RWPE1 (cell line): ENCODE data around the gene LMNTD1.

Source experiments
- CTCF ChIA-PET: fragments of 350-600 bp; sonication (Branson Sonifier 250); formaldehyde crosslinking; extraction: SDS; loops from one replicate; lab custom pipeline; 2021; lab: Yijun Ruan, JAX
- POLR2A ChIA-PET: fragments of 400-600 bp; formaldehyde crosslinking; extraction: SDS; loops from one replicate; lab custom pipeline; 2020; ENCODE audit warnings: antibody characterized with exemption; ENCODE audit not compliant: low non-redundant PET; lab: Yijun Ruan, JAX
- DNase-seq: peaks from one replicate; pipeline ENCODE4 v3.0.0; 2012; ENCODE audit warnings: low spot score
- H3K27ac ChIP-seq: fragments of 450-650 bp; 2 replicates; pipeline ENCODE4 v1.5.1; 2017
- TF ChIP-seq, protein P1 (sequence below): fragments of 450-650 bp; conservative IDR thresholded peaks from 2 replicates; pipeline ENCODE4 v1.5.1; 2017; ENCODE audit warnings: low read depth, mild to moderate bottlenecking

Gene LMNTD1

DNA sequence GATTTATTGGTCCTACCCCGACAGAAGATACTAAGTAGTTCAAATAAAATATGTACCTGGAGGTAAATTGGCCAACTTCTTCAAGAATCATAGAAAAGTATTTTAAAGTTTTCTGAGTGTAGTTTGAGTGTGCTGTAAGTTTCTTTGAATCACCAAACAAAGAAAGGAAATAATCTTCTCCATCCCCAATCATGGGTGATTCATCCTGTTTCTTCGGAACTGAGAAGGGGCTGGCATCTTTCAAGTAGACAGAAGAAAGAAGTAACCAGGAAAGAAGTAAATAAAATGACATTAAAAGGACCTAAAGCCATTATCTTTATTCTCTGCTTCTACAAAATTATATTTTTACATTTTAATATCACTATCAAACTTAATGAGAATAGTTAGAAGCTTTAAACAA, 6.8 kb downstream of the LMNTD1 start:
- no peak for DNase-seq
- TF ChIP-seq, protein P1, sequence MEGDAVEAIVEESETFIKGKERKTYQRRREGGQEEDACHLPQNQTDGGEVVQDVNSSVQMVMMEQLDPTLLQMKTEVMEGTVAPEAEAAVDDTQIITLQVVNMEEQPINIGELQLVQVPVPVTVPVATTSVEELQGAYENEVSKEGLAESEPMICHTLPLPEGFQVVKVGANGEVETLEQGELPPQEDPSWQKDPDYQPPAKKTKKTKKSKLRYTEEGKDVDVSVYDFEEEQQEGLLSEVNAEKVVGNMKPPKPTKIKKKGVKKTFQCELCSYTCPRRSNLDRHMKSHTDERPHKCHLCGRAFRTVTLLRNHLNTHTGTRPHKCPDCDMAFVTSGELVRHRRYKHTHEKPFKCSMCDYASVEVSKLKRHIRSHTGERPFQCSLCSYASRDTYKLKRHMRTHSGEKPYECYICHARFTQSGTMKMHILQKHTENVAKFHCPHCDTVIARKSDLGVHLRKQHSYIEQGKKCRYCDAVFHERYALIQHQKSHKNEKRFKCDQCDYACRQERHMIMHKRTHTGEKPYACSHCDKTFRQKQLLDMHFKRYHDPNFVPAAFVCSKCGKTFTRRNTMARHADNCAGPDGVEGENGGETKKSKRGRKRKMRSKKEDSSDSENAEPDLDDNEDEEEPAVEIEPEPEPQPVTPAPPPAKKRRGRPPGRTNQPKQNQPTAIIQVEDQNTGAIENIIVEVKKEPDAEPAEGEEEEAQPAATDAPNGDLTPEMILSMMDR: no peak
- no peak overlapping the region for H3K27ac ChIP-seq
- ChIA-PET CTCF (interaction anchor here (1.1 kb wide), 1 partner anchor 110 kb away, joined by 4 read pairs; no protein-coding TSS in a partner anchor), POLR2A (no interaction called here)

DNA sequence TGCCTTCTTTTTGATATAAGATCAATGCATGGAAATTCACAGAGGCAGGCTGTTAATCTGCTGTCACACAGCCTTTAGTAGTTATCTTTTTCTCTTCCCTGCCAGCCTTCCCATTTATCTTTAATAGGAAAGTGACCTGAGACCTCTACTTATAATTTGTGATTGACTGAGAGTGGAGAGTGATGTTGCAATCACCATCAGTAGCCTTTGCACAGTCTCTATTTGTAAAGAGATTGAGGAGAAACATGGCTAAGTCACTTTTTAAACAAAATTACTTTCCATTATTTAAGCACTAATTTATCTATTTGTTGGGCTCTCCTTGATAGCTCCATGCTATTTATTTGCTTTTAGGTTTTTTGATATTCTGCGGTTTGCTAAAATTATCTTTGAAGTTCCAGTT, 19.9 kb downstream of the LMNTD1 start:
- TF ChIP-seq, protein P1: no peak
- POLR2A ChIA-PET: no interaction called here
- no peak for DNase-seq
- CTCF ChIA-PET: no interaction called here
- no peak overlapping the region for H3K27ac ChIP-seq

DNA sequence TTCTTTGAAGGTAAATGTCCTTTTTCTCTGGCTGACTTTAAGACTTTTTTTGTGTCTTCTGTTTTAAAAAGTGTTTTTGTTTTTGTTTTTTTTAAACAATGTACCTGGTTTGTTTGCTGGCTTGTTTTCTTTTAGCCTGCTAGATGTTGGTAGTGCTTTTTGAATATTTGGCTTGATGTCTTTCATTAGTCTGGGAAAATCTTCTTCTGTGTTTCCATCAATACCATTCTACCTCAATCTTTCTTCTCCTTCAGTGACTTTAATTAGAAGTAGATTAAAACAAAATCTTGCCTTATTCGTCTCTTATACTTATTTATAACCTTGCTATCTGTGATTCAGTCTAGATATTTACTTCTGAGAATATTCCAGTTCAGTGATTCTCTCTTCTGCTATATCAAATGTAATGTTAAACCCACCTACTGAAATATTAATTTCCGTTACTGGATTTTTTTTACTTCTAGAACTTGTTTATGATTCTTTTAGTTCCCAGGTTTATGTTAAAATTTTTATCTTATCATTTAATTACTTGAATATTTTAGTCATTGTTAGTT, 21.5 kb downstream of the LMNTD1 start:
- DNase-seq: no peak
- TF ChIP-seq, protein P1: no peak
- ChIA-PET CTCF (no interaction called here), POLR2A (no interaction called here)
- no peak overlapping the region for H3K27ac ChIP-seq

DNA sequence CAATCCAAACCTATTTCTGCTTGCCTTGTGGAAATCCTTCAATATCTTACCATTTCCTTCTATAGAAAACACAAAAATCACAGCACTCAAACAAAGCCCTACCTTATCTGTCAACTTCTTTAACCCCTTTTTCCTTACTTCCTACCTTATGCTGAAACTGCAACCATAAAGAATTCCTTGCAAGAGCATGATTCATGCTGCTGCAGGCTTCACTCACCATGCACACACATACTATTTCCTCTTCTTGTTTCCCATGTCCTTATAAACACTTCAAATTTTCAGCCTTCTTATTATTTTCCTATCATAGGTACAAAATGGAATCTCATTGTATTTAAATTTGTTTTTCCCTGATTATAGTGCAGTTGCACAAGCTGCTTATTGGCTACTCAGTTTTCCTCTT, 23.3 kb downstream of the LMNTD1 start:
- ChIA-PET POLR2A (no interaction called here), CTCF (no interaction called here)
- TF ChIP-seq, protein P1: no peak
- peak; percentile 3 for DNase-seq
- no peak overlapping the region for H3K27ac ChIP-seq

DNA sequence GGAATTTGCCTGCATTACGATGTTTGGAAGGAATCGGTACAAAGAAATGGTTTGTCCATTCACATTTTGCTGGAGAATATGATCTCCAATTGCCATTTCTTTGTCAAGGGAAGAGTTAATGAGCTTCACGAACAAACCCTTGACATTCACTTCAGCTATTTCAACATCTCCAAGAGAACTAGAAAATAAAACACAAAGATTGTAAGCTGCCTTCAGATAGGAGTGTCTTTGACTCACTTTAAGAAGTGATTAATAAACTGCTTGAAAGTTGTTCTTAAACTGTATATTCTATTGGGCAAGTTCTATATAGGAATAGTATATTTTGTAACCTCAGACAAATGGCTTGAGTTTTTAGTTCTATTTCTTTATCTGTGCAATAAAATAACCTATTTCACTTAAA, 26.3 kb downstream of the LMNTD1 start:
- H3K27ac ChIP-seq: no peak overlapping the region
- ChIA-PET CTCF (no interaction called here), POLR2A (no interaction called here)
- TF ChIP-seq, protein P1: no peak
- DNase-seq: no peak

DNA sequence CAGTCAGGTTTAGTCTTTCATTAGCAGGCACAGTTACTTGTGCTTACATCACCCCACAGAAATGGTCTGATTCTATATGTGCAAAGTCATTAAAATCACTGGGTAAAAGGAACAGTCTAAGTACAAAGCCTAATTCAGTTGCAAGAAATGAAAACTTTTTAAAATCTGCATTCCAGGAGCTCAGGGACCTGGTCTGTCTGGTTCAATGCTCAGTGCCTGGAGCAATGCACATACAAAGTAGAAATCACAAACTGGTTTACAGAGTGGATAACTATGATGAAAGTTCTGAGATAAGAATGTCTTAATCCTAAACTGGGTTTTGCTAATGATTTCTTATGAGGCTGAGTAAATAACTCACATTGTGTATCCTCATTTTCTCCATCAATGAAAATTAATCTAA, 28.7 kb downstream of the LMNTD1 start:
- POLR2A ChIA-PET: no interaction called here
- no peak for DNase-seq

More for the DNA sequence above, 28.7 kb downstream of the LMNTD1 start:
- CTCF ChIA-PET: no interaction called here
- TF ChIP-seq, protein P1: no peak
- no peak overlapping the region for H3K27ac ChIP-seq
